H1 (cell line): ENCODE results near the gene GPANK1. TPM values are rescaled to one million over a fixed set of nuclear protein-coding genes. Genes with fewer than 3 reads are reported as not detected.

Experiments
- BACH1 ChIP-seq: IDR thresholded peaks from 2 replicates; pipeline ENCODE4 v1.6.1; 2012; ENCODE audit warnings: low read length, improper control_type of control experiment
- BCL11A ChIP-seq, 2 experiments: IDR thresholded peaks; one replicate each; pipeline ENCODE4 v1.6.1; 2011; ENCODE audit warnings: low read depth in 2 of 2, low read length in 2 of 2, mild to moderate bottlenecking in 2 of 2
- BRCA1 ChIP-seq: IDR thresholded peaks from 2 replicates; pipeline ENCODE4 v1.6.1; 2012; ENCODE audit warnings: low read depth, low read length, improper control_type of control experiment
- CBX5 ChIP-seq: fragments of 300-800, 300-1000 bp; sonication (generic); IDR thresholded peaks from 2 replicates; pipeline ENCODE4 v1.7.1; 2016; ENCODE audit warnings: antibody characterized with exemption, low read length, low read depth
- CBX8 ChIP-seq: fragments of 300-800, 300-1000 bp; sonication (generic); IDR thresholded peaks from 2 replicates; pipeline ENCODE4 v1.7.1; 2016; ENCODE audit warnings: low read depth, low read length, borderline replicate concordance
- CHD1 ChIP-seq: IDR thresholded peaks from 2 replicates; pipeline ENCODE4 v1.6.1; 2012; ENCODE audit warnings: low read depth, low read length, improper control_type of control experiment
- CREB1 ChIP-seq: IDR thresholded peaks from 2 replicates; pipeline ENCODE4 v1.6.1; 2012; ENCODE audit warnings: inconsistent platforms
- E2F6 ChIP-seq: IDR thresholded peaks from 2 replicates; pipeline ENCODE4 v1.6.1; 2012; ENCODE audit warnings: inconsistent platforms
- EGR1 ChIP-seq: IDR thresholded peaks from 2 replicates; pipeline ENCODE4 v1.6.1; 2011; ENCODE audit warnings: low read depth, low read length, borderline replicate concordance
- EZH2 ChIP-seq: fragments of 200-600 bp; sonication (generic); IDR thresholded peaks from 2 replicates; pipeline ENCODE4 v1.7.1; 2012; ENCODE audit warnings: low read depth, mild to moderate bottlenecking, moderate library complexity, low read length, inconsistent platforms; ENCODE audit not compliant: severe bottlenecking
- GTF2F1 ChIP-seq: IDR thresholded peaks from 2 replicates; pipeline ENCODE4 v1.6.1; 2012; ENCODE audit warnings: low read depth, low read length, improper control_type of control experiment, borderline replicate concordance
- HDAC6 ChIP-seq: IDR thresholded peaks from one replicate; pipeline ENCODE4 v1.7.1; 2012; ENCODE audit warnings: low read depth, mild to moderate bottlenecking, inconsistent platforms, low read length, moderate library complexity
- KDM1A ChIP-seq: fragments of 200-600, 300-600 bp; sonication (generic); IDR thresholded peaks from 2 replicates; pipeline ENCODE4 v1.7.1; 2016; ENCODE audit warnings: mild to moderate bottlenecking, low read length, borderline replicate concordance
- KDM4A ChIP-seq: IDR thresholded peaks from one replicate; pipeline ENCODE4 v1.7.1; 2012; ENCODE audit warnings: low read depth, mild to moderate bottlenecking, moderate library complexity, low read length, inconsistent platforms; ENCODE audit not compliant: severe bottlenecking
- PHF8 ChIP-seq: fragments of 200-600 bp; sonication (generic); conservative IDR thresholded peaks from 2 replicates; pipeline ENCODE4 v1.7.1; 2012; ENCODE audit warnings: low read depth, mild to moderate bottlenecking, inconsistent platforms, low read length, moderate library complexity
- POLR2AphosphoS5 ChIP-seq: IDR thresholded peaks from 2 replicates; pipeline ENCODE4 v1.6.1; 2011; ENCODE audit warnings: low read depth, low read length
- POU5F1 ChIP-seq: IDR thresholded peaks from 2 replicates; pipeline ENCODE4 v1.6.1; 2011; ENCODE audit warnings: low read depth, mild to moderate bottlenecking, low read length, moderate library complexity
- RNF2 ChIP-seq: fragments of 200-900, 300-1000 bp; sonication (generic); IDR thresholded peaks from 2 replicates; pipeline ENCODE4 v1.7.1; 2016; ENCODE audit warnings: borderline replicate concordance, low read depth, mild to moderate bottlenecking, antibody characterized with exemption, low read length; ENCODE audit not compliant: poor library complexity, severe bottlenecking; ENCODE audit errors: missing control alignments
- SRF ChIP-seq: IDR thresholded peaks from 2 replicates; pipeline ENCODE4 v1.6.1; 2011; ENCODE audit warnings: mild to moderate bottlenecking, low read depth, low read length, moderate library complexity
- TCF12 ChIP-seq: IDR thresholded peaks from 2 replicates; pipeline ENCODE4 v1.6.1; 2011; ENCODE audit warnings: low read depth, mild to moderate bottlenecking, low read length
- USF2 ChIP-seq: IDR thresholded peaks from 2 replicates; pipeline ENCODE4 v1.6.1; 2011; ENCODE audit warnings: low read length, improper control_type of control experiment
- polyA plus RNA-seq, 7 experiments: library from polyadenylated mRNA; depleted of rRNA in 3 of 7; stranded (reverse) in 5 of 7; unstranded in 2 of 7; fragments of >200 nt in 5 of 7; fragments of 200-250 nt in 2 of 7; gene quantifications; 1 replicate in 5 of 7; 2 replicates in 1 of 7; 4 replicates in 1 of 7; pipeline versions ENCODE4 v1.2.1 to v1.2.3, GENCODE V29; 2011 to 2013; ENCODE audit warnings: missing spikeins in 2 of 7, mixed read lengths in 2 of 7
- total RNA-seq: library from RNA; stranded (reverse); fragmentation: NEBNext Ultra II Directional; extraction: Animal tissue kit (Norgen Biotek cat#: 25700); gene quantifications from 2 replicates; pipeline ENCODE4 v1.2.1, GENCODE V29; 2021
- TF ChIP-seq, protein P1 (sequence below): IDR thresholded peaks from 2 replicates; pipeline ENCODE4 v1.6.1; 2012; ENCODE audit warnings: inconsistent platforms

The GPANK1 gene
- total and polyA plus RNA-seq, 2 of the 8 experiments (the other 6 are each of a cell fraction or from before 2014, with no cell fraction given) = 24.5 to 30.2 TPM

DNA sequence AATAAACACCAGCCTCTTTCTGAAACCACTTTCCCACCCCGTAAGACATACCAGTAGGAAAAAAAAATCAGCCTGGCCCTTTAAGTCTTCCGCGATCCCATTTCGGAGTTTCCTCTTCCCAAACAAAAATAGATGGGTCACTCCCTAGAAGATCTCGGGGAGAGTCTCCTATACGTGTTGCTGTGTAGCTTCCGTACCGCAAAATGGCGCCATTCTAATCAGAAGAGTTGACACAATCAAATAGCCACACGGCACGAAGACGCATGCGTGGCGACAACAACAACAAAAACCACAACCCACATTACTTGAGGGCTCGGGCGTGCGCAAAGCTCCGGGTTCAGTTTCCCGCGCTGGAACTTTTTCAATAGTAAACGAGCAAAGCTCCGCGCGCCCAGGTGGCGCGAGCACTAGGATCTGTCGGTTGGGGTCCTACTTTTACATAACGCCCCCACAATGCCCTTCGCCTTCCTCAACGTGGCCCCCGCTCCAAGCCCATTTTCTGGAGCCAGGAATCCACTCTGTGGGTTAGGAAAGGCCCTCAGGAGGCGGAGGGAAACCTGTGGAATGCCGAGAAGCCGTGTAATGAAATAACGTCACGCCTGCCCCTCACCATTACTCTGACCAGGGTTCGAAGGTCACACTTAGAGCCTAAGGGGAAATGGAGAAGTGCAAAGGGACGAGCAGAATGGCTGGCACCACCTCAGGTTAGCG lies at the start of gene GPANK1 (continued):
- no peak for TF ChIP-seq USF2
- TF ChIP-seq BCL11A (IDR thresholded peaks at IDR 0.05; ENCODE audit: low read depth in 2 of 2, low read length in 2 of 2) = no peak
- peak; percentile 39 for TF ChIP-seq KDM4A
- no peak for TF ChIP-seq SRF
- TF ChIP-seq EZH2 = no peak
- TF ChIP-seq CREB1 = peak; percentile 28; the same call in 1 of the 2 replicates
- TF ChIP-seq CHD1 = peak; percentile 25; the same call in 1 of the 2 replicates
- no peak for TF ChIP-seq CBX5
- TF ChIP-seq CBX8 = no peak
- no peak for TF ChIP-seq BACH1
- no peak for TF ChIP-seq BRCA1
- no peak; the same call in 1 of the 2 replicates for TF ChIP-seq POLR2AphosphoS5
- TF ChIP-seq GTF2F1 = peak; percentile 12; the same call in 1 of the 2 replicates
- peak; percentile 38; the same call in 1 of the 2 replicates for TF ChIP-seq EGR1
- TF ChIP-seq TCF12 = 0 out of 2 replicates have a peak, but pooled peaks have one; percentile 20
- no peak for TF ChIP-seq RNF2
- TF ChIP-seq HDAC6 = no peak
- TF ChIP-seq, protein P1, sequence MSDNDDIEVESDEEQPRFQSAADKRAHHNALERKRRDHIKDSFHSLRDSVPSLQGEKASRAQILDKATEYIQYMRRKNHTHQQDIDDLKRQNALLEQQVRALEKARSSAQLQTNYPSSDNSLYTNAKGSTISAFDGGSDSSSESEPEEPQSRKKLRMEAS = peak; percentile 80
- peak; percentile 82 for TF ChIP-seq E2F6
- no peak for TF ChIP-seq KDM1A
- 0 out of 2 replicates have a peak, but pooled peaks have one; percentile 33 for TF ChIP-seq PHF8
- no peak for TF ChIP-seq POU5F1
